GM23338 (cell line): Measurements from ENCODE around the gene HIF3A. TPM values are rescaled to one million over a fixed set of nuclear protein-coding genes. Genes with fewer than 3 reads are reported as not detected.

Experiments used
- ATAC-seq: fragments of 200-7000 bp; cut with Tn5 transposase; 3 replicates; pipeline ENCODE4 v1.9.1; 2020
- DNase-seq: peaks from one replicate; pipeline ENCODE4 v3.0.0-alpha.2; 2015; ENCODE audit warnings: low spot score
- H2AFZ ChIP-seq: fragments of 200-600 bp; sonication (generic); 2 replicates; pipeline ENCODE4 v1.8.0; 2016; ENCODE audit warnings: antibody characterized with exemption, mild to moderate bottlenecking, moderate library complexity
- H3F3A ChIP-seq: fragments of 200-600 bp; sonication (generic); replicated peaks from 2 replicates; pipeline ENCODE4 v1.8.0; 2017; ENCODE audit warnings: antibody characterized with exemption, mixed run types, low read depth
- H3K27ac ChIP-seq: fragments of 200-600 bp; sonication (generic); 2 replicates; pipeline ENCODE4 v1.6.1; 2016; ENCODE audit warnings: low read depth
- H3K27me3 ChIP-seq: fragments of 200-600 bp; sonication (generic); 2 replicates; pipeline ENCODE4 v1.8.0; 2016; ENCODE audit warnings: mild to moderate bottlenecking, mixed run types, moderate library complexity; ENCODE audit not compliant: insufficient read depth
- H3K36me3 ChIP-seq: fragments of 200-600 bp; sonication (generic); 2 replicates; pipeline ENCODE4 v1.8.0; 2016; ENCODE audit warnings: mild to moderate bottlenecking; ENCODE audit not compliant: insufficient read depth
- H3K4me1 ChIP-seq: fragments of 200-600 bp; sonication (generic); 2 replicates; pipeline ENCODE4 v1.8.0; 2016; ENCODE audit warnings: mild to moderate bottlenecking, moderate library complexity; ENCODE audit not compliant: insufficient read depth
- H3K4me2 ChIP-seq: fragments of 200-600 bp; sonication (generic); 2 replicates; pipeline ENCODE4 v1.7.1; 2017; ENCODE audit warnings: mixed run types
- H3K4me3 ChIP-seq: fragments of 200-600 bp; sonication (generic); 2 replicates; pipeline ENCODE4 v1.6.1; 2016; ENCODE audit warnings: mixed run types
- H3K79me2 ChIP-seq: fragments of 200-600 bp; sonication (generic); replicated peaks from 2 replicates; pipeline ENCODE4 v1.8.0; 2017; ENCODE audit warnings: mild to moderate bottlenecking; ENCODE audit not compliant: insufficient read depth
- H3K9me2 ChIP-seq: fragments of 200-600 bp; sonication (generic); 2 replicates; pipeline ENCODE4 v1.8.0; 2017; ENCODE audit not compliant: insufficient read depth
- H4K20me1 ChIP-seq: fragments of 200-600 bp; sonication (generic); replicated peaks from 2 replicates; pipeline ENCODE4 v1.8.0; 2017; ENCODE audit warnings: mild to moderate bottlenecking; ENCODE audit not compliant: insufficient read depth
- H3K27ac Mint-ChIP-seq: 2 replicates; pipeline ENCODE4 v1.8.0; 2020; ENCODE audit warnings: inconsistent platforms, mild to moderate bottlenecking, moderate library complexity, mixed read lengths
- H3K27me3 Mint-ChIP-seq: 3 replicates; pipeline ENCODE4 v1.8.0; 2022; ENCODE audit warnings: low read depth, mild to moderate bottlenecking, moderate library complexity, mixed read lengths, inconsistent platforms; ENCODE audit not compliant: insufficient read depth, poor library complexity
- H3K36me3 Mint-ChIP-seq: 3 replicates; pipeline ENCODE4 v1.8.0; 2021; ENCODE audit warnings: low read depth, mild to moderate bottlenecking, inconsistent platforms, moderate library complexity, mixed read lengths
- H3K4me1 Mint-ChIP-seq: 3 replicates; pipeline ENCODE4 v1.8.0; 2020; ENCODE audit warnings: mild to moderate bottlenecking, inconsistent platforms, mixed read lengths
- H3K4me3 Mint-ChIP-seq: 3 replicates; pipeline ENCODE4 v1.8.0; 2021; ENCODE audit warnings: moderate library complexity, mild to moderate bottlenecking, inconsistent platforms, mixed read lengths
- H3K9me3 Mint-ChIP-seq: 3 replicates; pipeline ENCODE4 v1.8.0; 2020; ENCODE audit warnings: moderate library complexity, mild to moderate bottlenecking, inconsistent platforms, mixed read lengths
- CREB1 ChIP-seq: fragments of 250-450 bp; sonication (Bioruptor Pico); IDR thresholded peaks from 2 replicates; pipeline ENCODE4 v1.5.0; 2020; ENCODE audit warnings: low read depth, mild to moderate bottlenecking, moderate library complexity
- EZH2 ChIP-seq: fragments of 200-600 bp; sonication (generic); IDR thresholded peaks from one replicate; pipeline ENCODE4 v1.8.0; 2017; ENCODE audit warnings: antibody characterized with exemption, mild to moderate bottlenecking, low read depth; ENCODE audit not compliant: unreplicated experiment
- EZH2phosphoT487 ChIP-seq: fragments of 200-600 bp; sonication (generic); IDR thresholded peaks from one replicate; pipeline ENCODE4 v1.8.1; 2018; ENCODE audit warnings: antibody characterized with exemption; ENCODE audit not compliant: unreplicated experiment
- JUNB ChIP-seq: IDR thresholded peaks from one replicate; pipeline ENCODE4 v1.6.1; 2016; ENCODE audit warnings: antibody characterized with exemption; ENCODE audit not compliant: unreplicated experiment
- NANOG ChIP-seq: IDR thresholded peaks from 2 replicates; pipeline ENCODE4 v1.6.1; 2016; ENCODE audit warnings: antibody characterized with exemption, borderline replicate concordance
- POLR2AphosphoS5 ChIP-seq: IDR thresholded peaks from 2 replicates; pipeline ENCODE4 v1.6.1; 2016; ENCODE audit warnings: antibody characterized with exemption, low read depth
- STAT1 ChIP-seq: IDR thresholded peaks from one replicate; pipeline ENCODE4 v1.6.1; 2016; ENCODE audit warnings: antibody characterized with exemption; ENCODE audit not compliant: unreplicated experiment
- ZNF114 ChIP-seq: fragments of 250-450 bp; sonication (Bioruptor Pico); IDR thresholded peaks from 2 replicates; pipeline ENCODE4 v1.5.0; 2020; ENCODE audit warnings: mild to moderate bottlenecking, moderate library complexity
- ZNF331 ChIP-seq: fragments of 250-450 bp; sonication (Bioruptor Pico); IDR thresholded peaks from 2 replicates; pipeline ENCODE4 v1.5.0; 2020; ENCODE audit warnings: low read depth, mild to moderate bottlenecking, moderate library complexity
- polyA plus RNA-seq: library from polyadenylated mRNA; unstranded; fragments of >200 nt; fragmentation: Nextera tagmentation; extraction: Ambion mirVana; gene quantifications from 2 replicates; pipeline ENCODE4 v1.2.1, GENCODE V29; 2016
- total RNA-seq: library from RNA; depleted of rRNA; stranded (reverse); fragments of >200 nt; shearing (Covaris generic); gene quantifications from 2 replicates; pipeline ENCODE4 v1.2.3, GENCODE V29; 2014
- TF ChIP-seq, protein P1 (sequence below): IDR thresholded peaks from one replicate; pipeline ENCODE4 v1.6.1; 2018; ENCODE audit warnings: antibody characterized with exemption; ENCODE audit not compliant: unreplicated experiment
- TF ChIP-seq, protein P2 (sequence below), 2 experiments: fragments of 200-600 bp in 1 of 2; sonication (generic) in 1 of 2; conservative IDR thresholded peaks; 2 replicates each; pipeline versions ENCODE4 v1.5.1 to v1.6.1; 2016 to 2017; ENCODE audit warnings: antibody characterized with exemption in 2 of 2, low read depth in 2 of 2, mild to moderate bottlenecking in 2 of 2, moderate library complexity in 1 of 2
- TF ChIP-seq, protein P3 (sequence below): IDR thresholded peaks from 2 replicates; pipeline ENCODE4 v1.6.1; 2016; ENCODE audit warnings: antibody characterized with exemption
- TF ChIP-seq, protein P4 (sequence below): fragments of 250-450 bp; sonication (Bioruptor Pico); IDR thresholded peaks from 2 replicates; pipeline ENCODE4 v1.5.0; 2020; ENCODE audit warnings: mild to moderate bottlenecking, moderate library complexity

HIF3A gene
- total and polyA plus RNA-seq, 2 experiments from 2014 or later = 20.4 to 70.5 TPM

DNA sequence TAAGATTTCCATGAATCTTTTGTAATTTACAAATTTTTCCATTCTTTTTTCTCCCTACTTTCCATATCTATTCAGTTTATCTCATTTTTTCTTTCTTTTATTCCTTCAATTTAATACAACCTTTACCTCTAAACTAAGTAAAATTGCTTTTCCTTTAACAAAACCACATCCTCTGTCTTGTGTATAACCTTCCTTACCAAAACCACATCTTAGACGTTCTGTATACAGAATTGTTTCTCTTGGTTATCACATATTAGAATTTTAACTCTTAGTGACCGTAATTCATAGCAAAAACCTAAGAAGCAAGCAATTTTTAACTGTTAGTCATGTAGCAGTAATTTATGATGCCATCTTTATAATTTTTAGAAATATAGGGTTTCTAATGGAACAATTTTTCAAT lies 65.1 kb downstream of the HIF3A start (continued):
- TF ChIP-seq ZNF331 = no peak

DNA sequence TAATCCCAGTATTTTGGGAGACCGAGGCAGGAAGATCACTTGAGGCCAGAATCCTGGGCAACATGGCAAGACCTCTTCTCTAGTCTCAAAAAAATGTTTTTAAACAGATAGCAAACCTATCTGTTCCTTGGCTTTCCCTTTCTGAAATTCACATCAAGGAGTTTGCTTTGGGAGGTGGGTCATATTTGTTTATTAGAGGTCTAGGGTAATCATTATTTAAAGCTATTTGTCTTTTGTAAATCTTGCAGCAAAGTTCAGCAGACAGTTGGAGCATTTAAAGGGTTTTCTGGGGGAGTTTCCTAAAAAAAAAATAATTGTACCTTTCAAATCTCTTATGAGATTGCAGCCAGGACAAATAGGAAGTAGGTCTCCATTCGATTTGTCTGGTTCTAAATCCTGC lies 67.5 kb downstream of the HIF3A start:
- H3K36me3 ChIP-seq = peaks cover 15% of the 10 kb centered on the region
- peaks cover 82% of the 10 kb centered on the region for H3K79me2 ChIP-seq
- H4K20me1 ChIP-seq = peaks cover 17% of the 10 kb centered on the region
- H3K36me3 Mint-ChIP-seq = peaks cover 38% of the 10 kb centered on the region
- no peak overlapping the region for H3K27ac ChIP-seq
- no peaks in the 10 kb centered on the region for H3K9me3 Mint-ChIP-seq
- H3K4me2 ChIP-seq = no peak overlapping the region
- TF ChIP-seq EZH2 (no peak), NANOG (no peak), ZNF331 (no peak), EZH2phosphoT487 (no peak), POLR2AphosphoS5 (no peak), STAT1 (no peak), JUNB (no peak), ZNF114 (CRISPR knock-in tag) (no peak), CREB1 (no peak)
- TF ChIP-seq, protein P1, sequence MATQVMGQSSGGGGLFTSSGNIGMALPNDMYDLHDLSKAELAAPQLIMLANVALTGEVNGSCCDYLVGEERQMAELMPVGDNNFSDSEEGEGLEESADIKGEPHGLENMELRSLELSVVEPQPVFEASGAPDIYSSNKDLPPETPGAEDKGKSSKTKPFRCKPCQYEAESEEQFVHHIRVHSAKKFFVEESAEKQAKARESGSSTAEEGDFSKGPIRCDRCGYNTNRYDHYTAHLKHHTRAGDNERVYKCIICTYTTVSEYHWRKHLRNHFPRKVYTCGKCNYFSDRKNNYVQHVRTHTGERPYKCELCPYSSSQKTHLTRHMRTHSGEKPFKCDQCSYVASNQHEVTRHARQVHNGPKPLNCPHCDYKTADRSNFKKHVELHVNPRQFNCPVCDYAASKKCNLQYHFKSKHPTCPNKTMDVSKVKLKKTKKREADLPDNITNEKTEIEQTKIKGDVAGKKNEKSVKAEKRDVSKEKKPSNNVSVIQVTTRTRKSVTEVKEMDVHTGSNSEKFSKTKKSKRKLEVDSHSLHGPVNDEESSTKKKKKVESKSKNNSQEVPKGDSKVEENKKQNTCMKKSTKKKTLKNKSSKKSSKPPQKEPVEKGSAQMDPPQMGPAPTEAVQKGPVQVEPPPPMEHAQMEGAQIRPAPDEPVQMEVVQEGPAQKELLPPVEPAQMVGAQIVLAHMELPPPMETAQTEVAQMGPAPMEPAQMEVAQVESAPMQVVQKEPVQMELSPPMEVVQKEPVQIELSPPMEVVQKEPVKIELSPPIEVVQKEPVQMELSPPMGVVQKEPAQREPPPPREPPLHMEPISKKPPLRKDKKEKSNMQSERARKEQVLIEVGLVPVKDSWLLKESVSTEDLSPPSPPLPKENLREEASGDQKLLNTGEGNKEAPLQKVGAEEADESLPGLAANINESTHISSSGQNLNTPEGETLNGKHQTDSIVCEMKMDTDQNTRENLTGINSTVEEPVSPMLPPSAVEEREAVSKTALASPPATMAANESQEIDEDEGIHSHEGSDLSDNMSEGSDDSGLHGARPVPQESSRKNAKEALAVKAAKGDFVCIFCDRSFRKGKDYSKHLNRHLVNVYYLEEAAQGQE = no peak
- TF ChIP-seq, protein P2, sequence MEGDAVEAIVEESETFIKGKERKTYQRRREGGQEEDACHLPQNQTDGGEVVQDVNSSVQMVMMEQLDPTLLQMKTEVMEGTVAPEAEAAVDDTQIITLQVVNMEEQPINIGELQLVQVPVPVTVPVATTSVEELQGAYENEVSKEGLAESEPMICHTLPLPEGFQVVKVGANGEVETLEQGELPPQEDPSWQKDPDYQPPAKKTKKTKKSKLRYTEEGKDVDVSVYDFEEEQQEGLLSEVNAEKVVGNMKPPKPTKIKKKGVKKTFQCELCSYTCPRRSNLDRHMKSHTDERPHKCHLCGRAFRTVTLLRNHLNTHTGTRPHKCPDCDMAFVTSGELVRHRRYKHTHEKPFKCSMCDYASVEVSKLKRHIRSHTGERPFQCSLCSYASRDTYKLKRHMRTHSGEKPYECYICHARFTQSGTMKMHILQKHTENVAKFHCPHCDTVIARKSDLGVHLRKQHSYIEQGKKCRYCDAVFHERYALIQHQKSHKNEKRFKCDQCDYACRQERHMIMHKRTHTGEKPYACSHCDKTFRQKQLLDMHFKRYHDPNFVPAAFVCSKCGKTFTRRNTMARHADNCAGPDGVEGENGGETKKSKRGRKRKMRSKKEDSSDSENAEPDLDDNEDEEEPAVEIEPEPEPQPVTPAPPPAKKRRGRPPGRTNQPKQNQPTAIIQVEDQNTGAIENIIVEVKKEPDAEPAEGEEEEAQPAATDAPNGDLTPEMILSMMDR (conservative IDR thresholded peaks at IDR 0.05; ENCODE audit: low read depth in 2 of 2) = no peak
- TF ChIP-seq, protein P3, sequence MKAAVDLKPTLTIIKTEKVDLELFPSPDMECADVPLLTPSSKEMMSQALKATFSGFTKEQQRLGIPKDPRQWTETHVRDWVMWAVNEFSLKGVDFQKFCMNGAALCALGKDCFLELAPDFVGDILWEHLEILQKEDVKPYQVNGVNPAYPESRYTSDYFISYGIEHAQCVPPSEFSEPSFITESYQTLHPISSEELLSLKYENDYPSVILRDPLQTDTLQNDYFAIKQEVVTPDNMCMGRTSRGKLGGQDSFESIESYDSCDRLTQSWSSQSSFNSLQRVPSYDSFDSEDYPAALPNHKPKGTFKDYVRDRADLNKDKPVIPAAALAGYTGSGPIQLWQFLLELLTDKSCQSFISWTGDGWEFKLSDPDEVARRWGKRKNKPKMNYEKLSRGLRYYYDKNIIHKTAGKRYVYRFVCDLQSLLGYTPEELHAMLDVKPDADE = no peak
- TF ChIP-seq, protein P4, sequence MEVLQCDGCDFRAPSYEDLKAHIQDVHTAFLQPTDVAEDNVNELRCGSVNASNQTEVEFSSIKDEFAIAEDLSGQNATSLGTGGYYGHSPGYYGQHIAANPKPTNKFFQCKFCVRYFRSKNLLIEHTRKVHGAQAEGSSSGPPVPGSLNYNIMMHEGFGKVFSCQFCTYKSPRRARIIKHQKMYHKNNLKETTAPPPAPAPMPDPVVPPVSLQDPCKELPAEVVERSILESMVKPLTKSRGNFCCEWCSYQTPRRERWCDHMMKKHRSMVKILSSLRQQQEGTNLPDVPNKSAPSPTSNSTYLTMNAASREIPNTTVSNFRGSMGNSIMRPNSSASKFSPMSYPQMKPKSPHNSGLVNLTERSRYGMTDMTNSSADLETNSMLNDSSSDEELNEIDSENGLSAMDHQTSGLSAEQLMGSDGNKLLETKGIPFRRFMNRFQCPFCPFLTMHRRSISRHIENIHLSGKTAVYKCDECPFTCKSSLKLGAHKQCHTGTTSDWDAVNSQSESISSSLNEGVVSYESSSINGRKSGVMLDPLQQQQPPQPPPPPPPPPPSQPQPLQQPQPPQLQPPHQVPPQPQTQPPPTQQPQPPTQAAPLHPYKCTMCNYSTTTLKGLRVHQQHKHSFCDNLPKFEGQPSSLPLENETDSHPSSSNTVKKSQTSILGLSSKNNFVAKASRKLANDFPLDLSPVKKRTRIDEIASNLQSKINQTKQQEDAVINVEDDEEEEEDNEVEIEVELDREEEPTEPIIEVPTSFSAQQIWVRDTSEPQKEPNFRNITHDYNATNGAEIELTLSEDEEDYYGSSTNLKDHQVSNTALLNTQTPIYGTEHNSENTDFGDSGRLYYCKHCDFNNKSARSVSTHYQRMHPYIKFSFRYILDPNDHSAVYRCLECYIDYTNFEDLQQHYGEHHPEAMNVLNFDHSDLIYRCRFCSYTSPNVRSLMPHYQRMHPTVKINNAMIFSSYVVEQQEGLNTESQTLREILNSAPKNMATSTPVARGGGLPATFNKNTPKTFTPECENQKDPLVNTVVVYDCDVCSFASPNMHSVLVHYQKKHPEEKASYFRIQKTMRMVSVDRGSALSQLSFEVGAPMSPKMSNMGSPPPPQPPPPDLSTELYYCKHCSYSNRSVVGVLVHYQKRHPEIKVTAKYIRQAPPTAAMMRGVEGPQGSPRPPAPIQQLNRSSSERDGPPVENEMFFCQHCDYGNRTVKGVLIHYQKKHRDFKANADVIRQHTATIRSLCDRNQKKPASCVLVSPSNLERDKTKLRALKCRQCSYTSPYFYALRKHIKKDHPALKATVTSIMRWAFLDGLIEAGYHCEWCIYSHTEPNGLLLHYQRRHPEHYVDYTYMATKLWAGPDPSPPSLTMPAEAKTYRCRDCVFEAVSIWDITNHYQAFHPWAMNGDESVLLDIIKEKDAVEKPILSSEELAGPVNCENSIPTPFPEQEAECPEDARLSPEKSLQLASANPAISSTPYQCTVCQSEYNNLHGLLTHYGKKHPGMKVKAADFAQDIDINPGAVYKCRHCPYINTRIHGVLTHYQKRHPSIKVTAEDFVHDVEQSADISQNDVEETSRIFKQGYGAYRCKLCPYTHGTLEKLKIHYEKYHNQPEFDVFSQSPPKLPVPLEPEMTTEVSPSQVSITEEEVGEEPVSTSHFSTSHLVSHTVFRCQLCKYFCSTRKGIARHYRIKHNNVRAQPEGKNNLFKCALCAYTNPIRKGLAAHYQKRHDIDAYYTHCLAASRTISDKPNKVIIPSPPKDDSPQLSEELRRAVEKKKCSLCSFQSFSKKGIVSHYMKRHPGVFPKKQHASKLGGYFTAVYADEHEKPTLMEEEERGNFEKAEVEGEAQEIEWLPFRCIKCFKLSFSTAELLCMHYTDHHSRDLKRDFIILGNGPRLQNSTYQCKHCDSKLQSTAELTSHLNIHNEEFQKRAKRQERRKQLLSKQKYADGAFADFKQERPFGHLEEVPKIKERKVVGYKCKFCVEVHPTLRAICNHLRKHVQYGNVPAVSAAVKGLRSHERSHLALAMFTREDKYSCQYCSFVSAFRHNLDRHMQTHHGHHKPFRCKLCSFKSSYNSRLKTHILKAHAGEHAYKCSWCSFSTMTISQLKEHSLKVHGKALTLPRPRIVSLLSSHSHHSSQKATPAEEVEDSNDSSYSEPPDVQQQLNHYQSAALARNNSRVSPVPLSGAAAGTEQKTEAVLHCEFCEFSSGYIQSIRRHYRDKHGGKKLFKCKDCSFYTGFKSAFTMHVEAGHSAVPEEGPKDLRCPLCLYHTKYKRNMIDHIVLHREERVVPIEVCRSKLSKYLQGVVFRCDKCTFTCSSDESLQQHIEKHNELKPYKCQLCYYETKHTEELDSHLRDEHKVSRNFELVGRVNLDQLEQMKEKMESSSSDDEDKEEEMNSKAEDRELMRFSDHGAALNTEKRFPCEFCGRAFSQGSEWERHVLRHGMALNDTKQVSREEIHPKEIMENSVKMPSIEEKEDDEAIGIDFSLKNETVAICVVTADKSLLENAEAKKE = no peak
- no peaks in the 10 kb centered on the region for H3K9me2 ChIP-seq
- no peak overlapping the region for H3K27ac Mint-ChIP-seq
- H3K4me3 Mint-ChIP-seq = no peak overlapping the region
- no peak overlapping the region for H2AFZ ChIP-seq
- peaks cover 6% of the 10 kb centered on the region; the same call in 1 of the 3 replicates for H3K4me1 Mint-ChIP-seq
- no peak for DNase-seq
- H3K4me3 ChIP-seq = no peak overlapping the region
- no peaks in the 10 kb centered on the region for H3K27me3 ChIP-seq
- no peaks in the 10 kb centered on the region; the same call in 1 of the 2 replicates for H3F3A ChIP-seq
- H3K4me1 ChIP-seq = no peaks in the 10 kb centered on the region
- no peaks in the 10 kb centered on the region for H3K27me3 Mint-ChIP-seq
- ATAC-seq = no peak
